ENCODE measurements around the gene NOPCHAP1. TPM values are rescaled to one million over a fixed set of nuclear protein-coding genes. Genes with fewer than 3 reads are reported as not detected.

The NOPCHAP1 gene
- total RNA-seq, 2 experiments from 2014 or later: 16.1 to 21.2 TPM

- H3K36me3 Mint-ChIP-seq: peaks cover 62% of the 10 kb centered on the region
- H3K4me3 Mint-ChIP-seq: no peak overlapping the region
- no peaks in the 10 kb centered on the region for H3K27me3 Mint-ChIP-seq
- no peaks in the 10 kb centered on the region for H3K4me1 Mint-ChIP-seq
- ATAC-seq (no peak), DNase-seq (no peak)
- peaks cover 5% of the 10 kb centered on the region for H3K9me3 Mint-ChIP-seq (ENCODE audit: low read depth)
- CTCF ChIA-PET: no interaction called here
- H3K27ac Mint-ChIP-seq: no peak overlapping the region
Observed at GRCh38 chr12:105013892-105014291, 27.8 kb downstream of the NOPCHAP1 start.

GRCh38 chr12:105014603-105015002, 28.5 kb downstream of the NOPCHAP1 start:
- Mint-ChIP-seq H3K4me1 (no peaks in the 10 kb centered on the region), H3K4me3 (no peak overlapping the region), H3K36me3 (peaks cover 55% of the 10 kb centered on the region), H3K27me3 (no peaks in the 10 kb centered on the region), H3K9me3 (ENCODE audit: low read depth) (peaks cover 5% of the 10 kb centered on the region), H3K27ac (no peak overlapping the region)
- DNase-seq (no peak), ATAC-seq (no peak)
- CTCF ChIA-PET: no interaction called here

- peaks cover 2% of the 10 kb centered on the region for H3K9me3 Mint-ChIP-seq (ENCODE audit: low read depth)
- no peak overlapping the region for H3K4me3 Mint-ChIP-seq
- ATAC-seq (no peak), DNase-seq (no peak)
- no peak overlapping the region for H3K27ac Mint-ChIP-seq
- H3K36me3 Mint-ChIP-seq: peaks cover 47% of the 10 kb centered on the region
- H3K4me1 Mint-ChIP-seq: no peaks in the 10 kb centered on the region
- CTCF ChIA-PET: no interaction called here
- no peaks in the 10 kb centered on the region for H3K27me3 Mint-ChIP-seq
Observed at GRCh38 chr12:105015543-105015942, 29.4 kb downstream of the NOPCHAP1 start.

GRCh38 chr12:105018012-105018411, 31.9 kb downstream of the NOPCHAP1 start:
- DNase-seq (no peak), ATAC-seq (no peak)
- H3K9me3 Mint-ChIP-seq (ENCODE audit: low read depth): no peaks in the 10 kb centered on the region
- peaks cover 23% of the 10 kb centered on the region for H3K36me3 Mint-ChIP-seq
- no peaks in the 10 kb centered on the region for H3K27me3 Mint-ChIP-seq
- H3K4me3 Mint-ChIP-seq: no peak overlapping the region
- CTCF ChIA-PET: interaction anchor here (1.1 kb wide), 1 partner anchor 55 kb away, joined by 3 read pairs; no protein-coding TSS in a partner anchor
- no peaks in the 10 kb centered on the region for H3K4me1 Mint-ChIP-seq
- H3K27ac Mint-ChIP-seq: no peak overlapping the region

- Mint-ChIP-seq H3K36me3 (peaks cover 15% of the 10 kb centered on the region), H3K9me3 (ENCODE audit: low read depth) (no peaks in the 10 kb centered on the region), H3K4me3 (no peak overlapping the region), H3K27ac (no peak overlapping the region), H3K4me1 (no peaks in the 10 kb centered on the region), H3K27me3 (no peaks in the 10 kb centered on the region)
- no peak for ATAC-seq
- CTCF ChIA-PET: interaction anchor here (1.1 kb wide), 1 partner anchor 55 kb away, joined by 3 read pairs; no protein-coding TSS in a partner anchor
- DNase-seq: no peak
Observed at GRCh38 chr12:105018776-105019175, 32.7 kb downstream of the NOPCHAP1 start.

- ATAC-seq: no peak
- H3K27me3 Mint-ChIP-seq: no peaks in the 10 kb centered on the region
- H3K4me1 Mint-ChIP-seq: no peaks in the 10 kb centered on the region
- CTCF ChIA-PET: no interaction called here
- no peak overlapping the region for H3K27ac Mint-ChIP-seq
- H3K9me3 Mint-ChIP-seq (ENCODE audit: low read depth): no peaks in the 10 kb centered on the region
- DNase-seq: no peak
- H3K36me3 Mint-ChIP-seq: peaks cover 6% of the 10 kb centered on the region
- no peak overlapping the region for H3K4me3 Mint-ChIP-seq
Observed at GRCh38 chr12:105020241-105020962, 34.3 kb downstream of the NOPCHAP1 start.

GRCh38 chr12:105024928-105025327, 38.8 kb downstream of the NOPCHAP1 start:
- no peak for ATAC-seq
- H3K4me1 Mint-ChIP-seq: no peaks in the 10 kb centered on the region
- H3K9me3 Mint-ChIP-seq (ENCODE audit: low read depth): no peaks in the 10 kb centered on the region
- H3K27ac Mint-ChIP-seq: no peak overlapping the region
- H3K27me3 Mint-ChIP-seq: no peaks in the 10 kb centered on the region
- peaks cover 1% of the 10 kb centered on the region for H3K36me3 Mint-ChIP-seq
- no peak overlapping the region for H3K4me3 Mint-ChIP-seq
- CTCF ChIA-PET: interaction anchor here (1.7 kb wide), 1 partner anchor 10 kb away, joined by 6 read pairs; no protein-coding TSS in a partner anchor
- no peak for DNase-seq

- DNase-seq (no peak), ATAC-seq (no peak)
- no peaks in the 10 kb centered on the region for H3K9me3 Mint-ChIP-seq (ENCODE audit: low read depth)
- peaks cover 2% of the 10 kb centered on the region for H3K36me3 Mint-ChIP-seq
- H3K27ac Mint-ChIP-seq: no peak overlapping the region
- no peak overlapping the region for H3K4me3 Mint-ChIP-seq
- no peaks in the 10 kb centered on the region for H3K27me3 Mint-ChIP-seq
- H3K4me1 Mint-ChIP-seq: peaks cover 2% of the 10 kb centered on the region
- CTCF ChIA-PET: interaction anchor here (1.2 to 1.7 kb wide), 2 partner anchors 9 to 235 kb away, joined by 4 to 6 read pairs; no protein-coding TSS in a partner anchor
Observed at GRCh38 chr12:105025890-105026289, 39.8 kb downstream of the NOPCHAP1 start.

- CTCF ChIA-PET: interaction anchor here (1.2 to 1.7 kb wide), 2 partner anchors 8 to 235 kb away, joined by 4 to 6 read pairs; no protein-coding TSS in a partner anchor
- Mint-ChIP-seq H3K4me1 (peaks cover 7% of the 10 kb centered on the region), H3K9me3 (ENCODE audit: low read depth) (no peaks in the 10 kb centered on the region), H3K27ac (no peak overlapping the region), H3K36me3 (peaks cover 3% of the 10 kb centered on the region), H3K4me3 (no peak overlapping the region), H3K27me3 (no peaks in the 10 kb centered on the region)
- DNase-seq (no peak), ATAC-seq (no peak)
Observed at GRCh38 chr12:105026411-105026810, 40.3 kb downstream of the NOPCHAP1 start.

GRCh38 chr12:105030820-105031807, 45.0 kb downstream of the NOPCHAP1 start:
- Mint-ChIP-seq H3K4me3 (peak overlapping the region; percentile 18), H3K36me3 (peaks cover 9% of the 10 kb centered on the region), H3K9me3 (ENCODE audit: low read depth) (no peaks in the 10 kb centered on the region), H3K27me3 (no peaks in the 10 kb centered on the region), H3K27ac (peak overlapping the region; percentile 71), H3K4me1 (peaks cover 27% of the 10 kb centered on the region)
- CTCF ChIA-PET: interaction anchor here (0.5 to 1.2 kb wide), 3 partner anchors 22 to 649 kb away, joined by 3 to 5 read pairs (median 3); no protein-coding TSS in a partner anchor
- no peak for DNase-seq
- ATAC-seq: no peak

- DNase-seq (no peak), ATAC-seq (no peak)
- CTCF ChIA-PET: no interaction called here
- H3K36me3 Mint-ChIP-seq: peaks cover 9% of the 10 kb centered on the region
- peaks cover 37% of the 10 kb centered on the region for H3K4me1 Mint-ChIP-seq
- H3K9me3 Mint-ChIP-seq (ENCODE audit: low read depth): no peaks in the 10 kb centered on the region
- H3K27me3 Mint-ChIP-seq: no peaks in the 10 kb centered on the region
- no peak overlapping the region for H3K4me3 Mint-ChIP-seq
- H3K27ac Mint-ChIP-seq: no peak overlapping the region
Observed at GRCh38 chr12:105032703-105033357, 46.7 kb downstream of the NOPCHAP1 start.

- ATAC-seq: no peak
- no peaks in the 10 kb centered on the region for H3K9me3 Mint-ChIP-seq (ENCODE audit: low read depth)
- H3K4me3 Mint-ChIP-seq: no peak overlapping the region
Observed at GRCh38 chr12:105033851-105034250, 47.7 kb downstream of the NOPCHAP1 start.

More at GRCh38 chr12:105033851-105034250, 47.7 kb downstream of the NOPCHAP1 start:
- H3K27me3 Mint-ChIP-seq: no peaks in the 10 kb centered on the region
- DNase-seq: no peak
- H3K27ac Mint-ChIP-seq: peak overlapping the region; percentile 35
- peaks cover 9% of the 10 kb centered on the region for H3K36me3 Mint-ChIP-seq
- CTCF ChIA-PET: interaction anchor here (1.3 kb wide), 1 partner anchor 9 kb away, joined by 6 read pairs; no protein-coding TSS in a partner anchor
- peaks cover 42% of the 10 kb centered on the region for H3K4me1 Mint-ChIP-seq

All from activated CD8-positive, alpha-beta memory T cell treated with anti-CD3 and anti-CD28 coated beads, Interleukin-2, amount 10 ng/mL, durations not matched to agents 7 days and 5 days (primary cell).